ENCODE results near the gene TMEM126A.

TMEM126A gene

GRCh38 chr11:85698195-85698594, 50.4 kb downstream of the TMEM126A start:
- no peak for TF ChIP-seq CTCF (IDR thresholded peaks at IDR 0.05; ENCODE audit: control insufficient read depth, insufficient read depth, low read depth, low read length, missing control alignments)
- no peak overlapping the region for H3K4me3 ChIP-seq (ENCODE audit: control insufficient read depth, low read depth, low read length)
- no peak for DNase-seq (ENCODE audit: low read depth)

GRCh38 chr11:85699957-85700741, 52.4 kb downstream of the TMEM126A start:
- no peak for TF ChIP-seq CTCF (IDR thresholded peaks at IDR 0.05; ENCODE audit: control insufficient read depth, insufficient read depth, low read depth, low read length, missing control alignments)
- no peak overlapping the region for H3K4me3 ChIP-seq (ENCODE audit: control insufficient read depth, low read depth, low read length)

GRCh38 chr11:85704967-85705366, 57.2 kb downstream of the TMEM126A start:
- no peak overlapping the region for H3K4me3 ChIP-seq (ENCODE audit: control insufficient read depth, low read depth, low read length)
- no peak for TF ChIP-seq CTCF (IDR thresholded peaks at IDR 0.05; ENCODE audit: control insufficient read depth, insufficient read depth, low read depth, low read length, missing control alignments)
- no peak for DNase-seq (ENCODE audit: low read depth)

More at GRCh38 chr11:85699957-85700741, 52.4 kb downstream of the TMEM126A start:
- no peak for DNase-seq (ENCODE audit: low read depth)

GRCh38 chr11:85705800-85706199, 58.0 kb downstream of the TMEM126A start:
- TF ChIP-seq CTCF (IDR thresholded peaks at IDR 0.05; ENCODE audit: control insufficient read depth, insufficient read depth, low read depth, low read length, missing control alignments) = no peak
- H3K4me3 ChIP-seq (ENCODE audit: control insufficient read depth, low read depth, low read length) = no peak overlapping the region
- no peak for DNase-seq (ENCODE audit: low read depth)

Measured in AG09309 (cell line).